Fibroblast of skin of left quadriceps (primary cell): Measurements from ENCODE around the gene LIPE.

Source experiments
- DNase-seq, 2 experiments: peaks; one replicate each; pipeline ENCODE4 v3.0.0-alpha.2; 2013; ENCODE audit warnings: low read depth in 2 of 2

Gene LIPE

DNA sequence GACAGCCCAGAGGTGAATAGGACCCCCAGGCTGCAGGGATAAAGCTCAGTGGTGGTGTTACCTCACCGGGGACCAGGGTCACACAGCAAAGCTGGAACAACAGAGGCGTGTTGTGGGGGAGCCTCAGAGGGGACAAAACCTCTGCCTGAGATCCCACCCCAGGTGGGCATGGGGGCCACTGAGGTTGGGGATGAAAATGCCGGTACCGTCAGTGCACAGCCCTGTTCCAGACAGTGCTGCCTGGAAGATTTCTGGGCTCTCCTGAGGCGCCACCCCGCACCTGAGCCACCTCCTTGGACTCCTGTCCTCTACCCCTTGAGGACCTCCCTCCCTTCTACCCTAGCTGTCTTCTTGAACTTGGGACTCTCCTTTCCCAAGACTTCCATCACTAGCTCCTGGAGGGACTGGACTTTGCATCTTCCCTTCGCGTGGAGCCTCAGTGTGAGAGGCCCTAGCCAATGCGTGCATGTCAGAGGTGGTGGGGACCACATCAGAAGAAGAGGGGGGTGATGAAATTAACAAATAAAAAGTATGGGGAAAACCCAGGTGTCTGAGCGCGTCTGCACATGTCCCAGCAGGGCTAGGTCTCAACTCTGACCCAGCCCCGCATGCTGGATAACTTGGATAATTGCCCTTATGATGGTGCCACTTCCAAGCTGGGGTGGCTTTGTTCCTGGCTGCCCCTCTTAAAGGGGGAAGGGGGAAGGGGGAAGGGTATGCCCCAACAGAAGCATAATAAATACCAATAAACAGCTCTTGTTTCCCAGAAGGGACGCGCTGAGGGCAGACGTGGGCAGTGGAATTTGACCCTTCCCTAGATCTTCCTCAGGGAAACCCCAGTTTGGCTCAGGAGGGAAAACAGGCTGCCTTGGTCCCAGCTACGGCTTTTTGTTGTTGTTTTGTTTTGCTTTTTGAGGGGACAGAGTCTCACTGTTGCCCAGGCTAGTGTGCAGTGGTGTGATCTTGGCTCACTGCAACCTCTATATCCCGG lies 48.7 kb downstream of the LIPE start:
- no peak for DNase-seq

GRCh38 chr19:42376177-42376555 lies 51.0 kb downstream of the LIPE start:
- no peak for DNase-seq

DNA sequence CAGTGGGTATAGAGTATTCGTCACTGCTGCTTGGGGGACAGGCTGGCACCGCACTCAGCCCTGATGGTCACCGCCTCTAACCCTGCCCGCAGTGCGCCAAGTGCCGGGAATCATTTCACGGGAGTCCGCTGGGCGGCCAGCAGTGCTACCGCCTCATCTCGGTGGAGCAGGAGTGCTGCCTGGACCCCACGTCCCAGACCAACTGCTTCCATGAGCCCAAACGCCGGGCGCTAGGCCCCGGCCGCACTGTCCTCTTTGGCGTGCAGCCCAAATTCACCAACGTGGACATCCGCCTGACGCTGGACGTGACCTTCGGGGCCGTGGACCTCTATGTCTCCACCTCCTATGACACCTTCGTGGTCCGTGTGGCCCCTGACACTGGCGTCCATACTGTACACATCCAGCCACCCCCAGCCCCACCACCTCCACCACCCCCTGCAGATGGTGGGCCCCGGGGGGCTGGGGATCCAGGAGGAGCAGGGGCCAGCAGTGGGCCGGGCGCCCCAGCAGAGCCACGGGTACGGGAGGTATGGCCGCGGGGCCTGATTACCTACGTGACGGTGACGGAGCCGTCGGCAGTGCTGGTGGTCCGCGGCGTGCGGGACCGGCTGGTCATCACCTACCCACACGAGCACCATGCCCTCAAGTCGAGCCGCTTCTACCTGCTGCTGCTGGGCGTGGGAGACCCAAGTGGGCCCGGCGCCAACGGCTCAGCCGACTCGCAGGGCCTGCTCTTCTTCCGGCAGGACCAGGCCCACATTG lies 51.6 kb downstream of the LIPE start:
- DNase-seq = no peak

DNA sequence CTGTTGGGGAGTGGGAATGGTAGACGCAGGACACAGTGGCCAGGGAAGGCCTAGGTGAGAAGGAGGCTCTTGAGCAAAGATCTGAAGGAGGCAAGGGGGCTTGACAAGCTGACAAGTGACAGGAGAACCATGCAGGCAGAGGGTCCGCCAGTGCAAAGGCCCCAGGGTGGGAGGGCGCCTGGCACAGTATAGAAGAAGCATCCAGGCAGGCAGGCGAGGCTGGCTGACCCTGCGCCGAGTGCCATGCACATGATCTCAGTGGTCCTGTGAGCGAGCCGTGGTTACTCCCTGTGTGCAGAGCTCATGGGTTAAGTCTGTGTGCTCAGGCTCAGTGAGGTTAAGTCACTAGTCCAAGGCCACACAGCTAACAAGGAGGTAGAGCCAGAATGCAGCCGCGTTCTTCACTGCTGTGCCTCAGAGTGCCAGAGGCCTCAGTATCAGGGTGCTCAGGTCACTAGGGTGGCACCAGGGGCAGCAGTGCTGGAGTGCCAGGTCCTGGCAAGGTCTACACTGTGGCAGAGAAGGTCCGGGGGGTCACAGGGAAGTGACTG lies 52.3 kb downstream of the LIPE start:
- DNase-seq = no peak

DNA sequence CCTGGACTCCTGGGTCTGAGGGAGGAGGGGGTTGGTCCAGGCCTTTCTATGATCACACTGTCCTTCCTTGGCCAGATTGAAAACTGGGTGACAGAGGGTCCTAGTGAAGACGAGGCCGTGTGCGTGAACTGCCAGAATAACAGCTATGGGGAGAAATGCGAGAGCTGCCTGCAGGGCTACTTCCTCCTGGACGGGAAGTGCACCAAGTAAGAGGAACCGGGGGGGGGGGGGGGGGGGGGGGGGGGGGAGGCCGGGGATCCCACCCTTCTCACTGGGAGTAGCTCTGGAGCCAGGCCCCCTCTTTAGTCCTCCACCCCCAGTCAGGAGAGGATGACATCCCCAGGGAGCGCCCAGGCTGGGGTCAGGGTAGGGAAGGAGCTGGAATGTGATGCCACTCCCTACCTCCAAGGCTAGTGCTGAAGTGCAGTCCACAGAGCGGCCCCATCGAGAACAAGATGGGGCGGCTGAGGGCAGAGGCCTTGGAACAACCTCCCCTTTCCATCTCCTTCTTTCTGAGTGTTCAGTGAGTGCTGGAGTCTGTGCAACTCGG lies 56.5 kb downstream of the LIPE start:
- DNase-seq = no peak

GRCh38 chr19:42370068-42370520 lies 57.1 kb downstream of the LIPE start:
- no peak for DNase-seq

DNA sequence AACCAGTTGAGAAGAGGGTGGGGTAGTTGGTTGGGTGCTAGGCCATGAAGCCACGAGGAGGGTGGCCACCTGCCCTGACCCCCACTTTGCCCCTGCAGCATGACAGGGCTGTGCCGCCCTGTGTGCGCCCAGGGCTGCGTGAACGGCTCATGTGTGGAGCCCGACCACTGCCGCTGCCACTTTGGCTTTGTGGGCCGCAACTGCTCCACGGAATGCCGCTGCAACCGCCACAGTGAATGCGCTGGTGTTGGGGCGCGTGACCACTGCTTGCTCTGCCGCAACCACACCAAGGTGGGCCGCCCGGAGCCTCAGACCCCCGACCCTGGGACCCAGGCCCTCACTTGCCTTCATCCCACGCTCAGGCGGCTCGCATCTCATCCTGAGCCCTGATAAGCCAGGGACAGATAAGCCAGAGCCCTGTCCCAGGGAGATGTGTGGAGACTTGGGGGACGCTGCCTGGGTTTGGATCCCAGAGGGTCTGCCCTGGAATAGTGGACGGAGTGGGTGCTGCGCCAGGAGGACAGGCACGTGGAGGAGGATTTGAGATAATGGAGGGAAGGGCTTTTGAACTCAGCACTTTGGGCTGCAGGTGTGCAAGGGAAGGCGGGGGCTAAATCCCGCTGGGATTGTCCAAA lies 57.6 kb downstream of the LIPE start:
- DNase-seq = no peak

DNA sequence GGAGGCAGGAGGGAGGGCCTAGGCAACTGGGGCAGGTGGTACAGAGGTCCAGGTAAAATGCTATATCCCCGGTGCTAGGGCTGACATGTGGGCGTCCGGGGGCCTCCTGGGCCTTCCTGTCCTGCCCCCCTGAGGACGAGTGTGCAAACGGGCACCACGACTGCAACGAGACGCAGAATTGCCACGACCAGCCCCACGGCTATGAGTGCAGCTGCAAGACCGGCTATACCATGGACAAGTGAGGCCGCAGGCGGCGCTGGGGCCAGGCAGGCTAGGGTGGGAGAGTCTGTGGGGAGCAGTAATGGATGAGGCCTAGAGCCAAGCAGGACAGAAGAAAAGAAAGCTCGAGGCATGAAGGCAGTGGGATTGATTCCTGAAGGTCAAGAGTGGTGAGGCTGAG lies 58.4 kb downstream of the LIPE start:
- no peak for DNase-seq

- DNase-seq = no peak
These were observed 58.8 kb downstream of the LIPE start for GRCh38 chr19:42368360-42368759.

- DNase-seq = no peak
These were observed 59.3 kb downstream of the LIPE start for GRCh38 chr19:42367929-42368328.

DNA sequence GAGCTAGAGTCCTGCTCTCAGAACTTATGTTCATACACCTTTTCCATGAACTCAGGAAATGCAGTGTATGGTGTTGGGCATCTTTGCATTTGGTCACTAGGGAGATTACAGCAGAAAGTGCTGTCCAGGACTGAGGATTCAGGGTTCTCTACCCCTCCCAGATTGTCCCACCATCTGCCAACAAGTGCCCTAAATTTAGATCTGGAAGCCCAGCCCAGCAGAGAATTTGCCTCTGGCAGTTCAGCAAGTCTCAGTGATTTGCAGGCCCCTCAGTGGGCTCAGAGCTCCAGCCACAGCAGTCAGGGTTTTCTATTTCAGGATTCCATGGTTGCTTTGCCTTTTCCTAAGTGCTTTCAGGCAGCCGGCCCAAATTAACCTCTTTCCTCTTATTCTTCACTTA lies 60.5 kb downstream of the LIPE start:
- no peak for DNase-seq

- no peak for DNase-seq
These were observed 63.4 kb downstream of the LIPE start for GRCh38 chr19:42363614-42364346.

GRCh38 chr19:42362891-42363440 lies 64.2 kb downstream of the LIPE start:
- no peak for DNase-seq

DNA sequence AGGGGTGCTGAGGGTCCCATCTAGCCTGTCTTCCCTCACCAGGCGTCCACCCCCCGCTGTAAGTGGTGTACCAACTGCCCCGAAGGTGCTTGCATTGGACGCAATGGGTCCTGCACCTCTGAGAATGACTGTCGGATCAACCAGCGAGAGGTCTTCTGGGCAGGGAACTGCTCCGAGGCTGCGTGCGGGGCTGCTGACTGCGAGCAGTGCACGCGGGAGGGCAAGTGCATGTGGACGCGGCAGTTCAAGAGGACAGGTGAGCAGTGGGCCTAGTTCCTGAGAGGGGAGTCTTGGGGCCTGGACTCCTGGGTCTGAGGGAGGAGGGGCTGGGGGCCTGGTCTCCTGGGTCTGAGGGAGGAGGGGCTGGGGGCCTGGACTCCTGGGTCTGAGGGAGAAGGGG lies 64.8 kb downstream of the LIPE start:
- no peak for DNase-seq

DNA sequence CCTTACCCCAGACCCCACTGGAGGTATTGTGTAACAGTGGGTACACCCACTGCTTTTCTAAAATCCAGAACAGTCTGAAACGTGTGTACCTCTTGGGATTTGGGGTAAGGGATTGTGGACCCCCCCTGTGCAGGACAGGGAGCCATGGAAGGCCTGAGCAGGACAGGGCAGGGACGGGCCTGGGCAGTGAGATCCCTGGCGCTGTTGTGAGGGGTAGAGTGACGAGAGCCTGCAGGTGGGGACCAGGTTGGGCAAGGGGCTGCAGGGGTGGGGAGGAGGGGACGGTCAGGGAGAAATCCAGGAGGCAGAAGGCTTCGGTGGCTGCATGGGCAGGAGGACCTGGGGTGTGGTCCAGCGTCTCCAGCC lies 65.7 kb downstream of the LIPE start:
- DNase-seq = no peak

- no peak for DNase-seq
These were observed 66.2 kb downstream of the LIPE start for GRCh38 chr19:42360787-42361544.

GRCh38 chr19:42357290-42357689 lies 69.9 kb downstream of the LIPE start:
- no peak for DNase-seq

- DNase-seq = no peak
These were observed 70.5 kb downstream of the LIPE start for GRCh38 chr19:42356686-42357085.

DNA sequence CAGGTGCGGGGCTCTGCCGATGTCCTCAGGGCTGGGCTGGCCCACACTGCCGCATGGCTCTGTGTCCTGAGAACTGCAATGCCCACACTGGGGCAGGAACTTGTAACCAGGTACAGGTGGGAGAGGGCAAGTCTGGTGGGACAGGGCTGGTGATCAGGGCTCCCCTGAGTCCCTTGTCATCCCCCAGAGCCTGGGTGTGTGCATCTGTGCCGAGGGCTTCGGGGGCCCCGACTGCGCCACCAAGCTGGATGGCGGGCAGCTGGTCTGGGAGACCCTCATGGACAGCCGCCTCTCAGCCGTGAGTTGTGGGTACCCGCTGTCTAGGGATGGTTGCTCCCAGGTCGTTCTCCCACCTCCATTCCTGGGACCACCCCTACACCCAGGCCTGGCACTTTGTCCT lies 71.3 kb downstream of the LIPE start:
- no peak for DNase-seq
